Neuronal stem cell (in vitro differentiated cells): ENCODE measurements around the gene GCNA.

Source experiments
- DNase-seq: peaks from one replicate; pipeline ENCODE4 v3.0.0-alpha.2; 2013; ENCODE audit warnings: low spot score
- H2AFZ ChIP-seq: one replicate; pipeline ENCODE4 v1.6.1; 2013; ENCODE audit warnings: mild to moderate bottlenecking, low read length, inconsistent platforms
- H2AK5ac ChIP-seq: 2 replicates; pipeline ENCODE4 v1.6.1; 2013; ENCODE audit warnings: low read depth, mild to moderate bottlenecking, inconsistent platforms, low read length, moderate library complexity, mixed read lengths
- H2BK120ac ChIP-seq: 2 replicates; pipeline ENCODE4 v1.6.1; 2013; ENCODE audit warnings: low read depth, mild to moderate bottlenecking, inconsistent platforms, low read length, moderate library complexity, mixed read lengths
- H2BK12ac ChIP-seq: one replicate; pipeline ENCODE4 v1.6.1; 2013; ENCODE audit warnings: low read length, inconsistent platforms
- H2BK15ac ChIP-seq: 2 replicates; pipeline ENCODE4 v1.6.1; 2013; ENCODE audit warnings: mild to moderate bottlenecking, low read length, inconsistent platforms, mixed read lengths
- H2BK5ac ChIP-seq: one replicate; pipeline ENCODE4 v1.6.1; 2013; ENCODE audit warnings: inconsistent platforms, mild to moderate bottlenecking, low read length, moderate library complexity
- H3K14ac ChIP-seq: one replicate; pipeline ENCODE4 v1.6.1; 2013; ENCODE audit warnings: low read length, inconsistent platforms
- H3K18ac ChIP-seq: 2 replicates; pipeline ENCODE4 v1.6.1; 2013; ENCODE audit warnings: low read length, inconsistent platforms
- H3K23ac ChIP-seq: 2 replicates; pipeline ENCODE4 v1.6.1; 2013; ENCODE audit warnings: low read depth, mild to moderate bottlenecking, mixed read lengths, low read length, inconsistent platforms; ENCODE audit not compliant: poor library complexity
- H3K27ac ChIP-seq: replicated peaks from 3 replicates; pipeline ENCODE4 v1.5.1; 2013; ENCODE audit warnings: low read length, inconsistent platforms
- H3K27me3 ChIP-seq, 3 experiments: 2 replicates each; pipeline ENCODE4 v1.6.1; 2013; ENCODE audit warnings: low read length in 3 of 3, mild to moderate bottlenecking in 2 of 3, inconsistent platforms in 1 of 3, low read depth in 1 of 3, mixed read lengths in 1 of 3, moderate library complexity in 1 of 3; ENCODE audit not compliant: control insufficient read depth in 3 of 3, insufficient read depth in 3 of 3
- H3K36me3 ChIP-seq, 2 donors: replicated peaks in 1 of 2; 2 replicates each; pipeline ENCODE4 v1.6.1; 2013; ENCODE audit warnings: low read length in 2 of 2; ENCODE audit not compliant: control insufficient read depth in 2 of 2, insufficient read depth in 2 of 2
- H3K4ac ChIP-seq: 2 replicates; pipeline ENCODE4 v1.6.1; 2013; ENCODE audit warnings: inconsistent platforms, mild to moderate bottlenecking, low read length, moderate library complexity
- H3K4me1 ChIP-seq, 2 donors: 1 replicate in 1 of 2; 2 replicates in 1 of 2; pipeline ENCODE4 v1.6.1; 2013; ENCODE audit warnings: low read length in 2 of 2, low read depth in 1 of 2; ENCODE audit not compliant: control insufficient read depth in 2 of 2, insufficient read depth in 1 of 2
- H3K4me2 ChIP-seq: one replicate; pipeline ENCODE4 v1.6.1; 2013; ENCODE audit warnings: mild to moderate bottlenecking, low read length, inconsistent platforms; ENCODE audit not compliant: insufficient read depth, poor library complexity, severe bottlenecking
- H3K4me3 ChIP-seq, 2 donors: 2 replicates each; pipeline ENCODE4 v1.5.1; 2013; ENCODE audit warnings: low read length in 2 of 2, mild to moderate bottlenecking in 2 of 2, inconsistent platforms in 1 of 2, moderate library complexity in 1 of 2
- H3K79me1 ChIP-seq: one replicate; pipeline ENCODE4 v1.6.1; 2013; ENCODE audit warnings: low read depth, mild to moderate bottlenecking, inconsistent platforms, low read length, moderate library complexity
- H3K9ac ChIP-seq: one replicate; pipeline ENCODE4 v1.6.1; 2013; ENCODE audit warnings: mild to moderate bottlenecking, low read depth, low read length, inconsistent platforms; ENCODE audit not compliant: poor library complexity
- H3K9me3 ChIP-seq, 2 donors: replicated peaks in 1 of 2; 2 replicates each; pipeline versions ENCODE3 to v1.6.1; 2013; ENCODE audit warnings: low read length in 2 of 2, mild to moderate bottlenecking in 2 of 2, inconsistent platforms in 1 of 2, low read depth in 1 of 2, mixed read lengths in 1 of 2, moderate library complexity in 1 of 2; ENCODE audit not compliant: control insufficient read depth in 2 of 2, insufficient read depth in 1 of 2
- H4K8ac ChIP-seq: one replicate; pipeline ENCODE4 v1.6.1; 2013; ENCODE audit warnings: low read depth, mild to moderate bottlenecking, inconsistent platforms, low read length, moderate library complexity
- H4K91ac ChIP-seq: one replicate; pipeline ENCODE4 v1.6.1; 2013; ENCODE audit warnings: low read length, low read depth, mild to moderate bottlenecking, inconsistent platforms; ENCODE audit not compliant: poor library complexity
- WGBS, 2 donors: extraction: QIAGEN DNeasy Blood & Tissue Kit; methylation state at CpG; one replicate each; pipeline ENCODE4 v1.1.7; 2013; ENCODE audit warnings: missing lambda C conversion rate in 2 of 2, mixed read lengths in 1 of 2; ENCODE audit not compliant: insufficient read length in 2 of 2, insufficient replicate concordance in 1 of 2; ENCODE audit errors: extremely low coverage in 2 of 2; 5-methylcytosine and 5-hydroxymethylcytosine counted together

The GCNA gene

DNA sequence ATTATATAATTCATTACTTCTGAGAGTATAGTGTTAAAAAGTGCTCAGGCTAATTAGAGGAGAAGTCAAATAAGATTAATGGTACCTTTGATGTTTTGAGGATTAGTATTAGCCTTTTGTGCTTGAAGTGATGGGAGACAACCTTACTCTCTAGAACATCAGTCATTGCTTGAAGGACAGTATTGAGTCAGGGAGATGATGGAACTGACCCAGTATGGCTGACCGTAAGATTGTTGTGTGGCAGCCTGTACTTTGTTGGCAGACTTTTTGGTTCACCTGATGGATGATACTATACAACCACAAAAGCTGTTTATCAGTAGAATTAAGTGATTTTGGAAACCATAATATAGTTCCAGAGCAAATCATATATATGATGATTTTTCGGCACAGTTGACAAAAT, 35.4 kb upstream of the GCNA start:
- Histone ChIP-seq H3K14ac (no peak overlapping the region), H2AFZ (no peak overlapping the region), H2BK12ac (no peak overlapping the region), H4K8ac (no peak overlapping the region), H3K4me3 (no peak overlapping the region), H3K79me1 (peaks cover 1% of the 10 kb centered on the region), H3K9ac (no peak overlapping the region), H2BK5ac (no peak overlapping the region), H4K91ac (no peak overlapping the region), H3K4me1 (no peaks in the 10 kb centered on the region), H3K4ac (no peak overlapping the region), H3K36me3 (peaks cover 10 to 83% of the 10 kb centered on the region in 2 donors), H3K9me3 (no peaks in the 10 kb centered on the region), H3K27me3 (no peaks in the 10 kb centered on the region), H2BK120ac (no peak overlapping the region), H3K27ac (no peak overlapping the region), H3K4me2 (no peak overlapping the region), H3K23ac (no peak overlapping the region), H2AK5ac (no peak overlapping the region), H2BK15ac (no peak overlapping the region), H3K18ac (no peak overlapping the region)
- DNase-seq = no peak
- no CpG with 5 or more reads among the region's 2 CpGs for WGBS, 2 donors

DNA sequence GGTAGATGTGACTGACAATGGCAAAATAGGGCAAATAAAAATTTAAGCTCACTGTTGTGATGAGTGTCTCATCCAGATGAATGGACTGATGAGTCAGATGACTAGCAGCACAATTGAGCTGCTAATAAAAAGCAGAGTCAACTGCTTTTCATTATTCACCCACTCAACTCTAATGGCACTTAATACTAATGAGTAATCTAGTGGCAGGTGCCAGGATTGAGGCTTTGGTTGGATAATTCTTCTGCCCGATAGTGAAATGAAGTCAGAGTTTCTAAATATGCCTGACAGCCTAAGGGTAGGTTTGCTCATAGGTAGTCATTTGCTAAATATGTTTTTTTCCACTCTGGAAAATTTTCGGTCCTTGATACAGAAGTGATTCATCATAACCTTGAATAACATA, 34.9 kb upstream of the GCNA start:
- H2BK5ac ChIP-seq = no peak overlapping the region
- H3K9ac ChIP-seq = no peak overlapping the region
- no peak overlapping the region for H2BK120ac ChIP-seq
- H3K4me3 ChIP-seq = no peak overlapping the region
- WGBS, 2 donors = no CpG with 5 or more reads among the region's 2 CpGs
- H3K79me1 ChIP-seq = peaks cover 1% of the 10 kb centered on the region
- H3K9me3 ChIP-seq = no peaks in the 10 kb centered on the region
- no peak overlapping the region for H2AFZ ChIP-seq
- H3K4me1 ChIP-seq = no peaks in the 10 kb centered on the region
- no peak overlapping the region for H3K14ac ChIP-seq
- H2BK15ac ChIP-seq = no peak overlapping the region
- no peak overlapping the region for H3K4me2 ChIP-seq
- H4K8ac ChIP-seq = no peak overlapping the region
- H2BK12ac ChIP-seq = no peak overlapping the region
- H4K91ac ChIP-seq = no peak overlapping the region
- H3K27me3 ChIP-seq = no peaks in the 10 kb centered on the region
- no peak for DNase-seq
- H3K36me3 ChIP-seq = peaks cover 12 to 83% of the 10 kb centered on the region in 2 donors
- H3K23ac ChIP-seq = no peak overlapping the region
- H3K4ac ChIP-seq = no peak overlapping the region
- no peak overlapping the region for H3K18ac ChIP-seq
- H2AK5ac ChIP-seq = no peak overlapping the region
- no peak overlapping the region for H3K27ac ChIP-seq

DNA sequence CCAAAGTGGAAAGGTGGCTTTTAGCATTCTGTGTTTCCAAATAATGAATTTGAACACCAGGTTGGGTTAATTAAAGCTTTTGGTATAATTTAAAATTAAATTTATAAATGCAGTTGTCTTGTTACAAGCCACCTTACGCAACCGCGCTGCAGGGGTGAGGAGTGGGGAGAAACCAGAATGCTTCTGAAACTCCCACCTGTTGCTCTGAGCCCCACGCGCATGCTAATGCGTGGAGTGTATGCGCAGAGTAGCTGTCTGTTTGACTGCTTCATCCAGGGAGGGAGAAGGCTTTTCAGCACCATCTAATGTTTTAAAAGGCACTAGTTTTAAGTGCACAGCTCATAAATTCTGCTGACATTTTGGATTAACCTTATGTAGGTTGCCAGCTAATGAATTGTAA, 32.9 kb upstream of the GCNA start:
- no peak overlapping the region for H2BK15ac ChIP-seq
- H3K14ac ChIP-seq = no peak overlapping the region
- no peak overlapping the region for H2AK5ac ChIP-seq
- H2BK120ac ChIP-seq = no peak overlapping the region
- no peak overlapping the region for H3K4me3 ChIP-seq
- no peak overlapping the region for H2BK5ac ChIP-seq
- no CpG with 5 or more reads among the region's 7 CpGs for whole genome bisulfite sequencing, 2 donors
- H3K9me3 ChIP-seq = no peaks in the 10 kb centered on the region
- H4K8ac ChIP-seq = no peak overlapping the region
- H3K9ac ChIP-seq = no peak overlapping the region
- peaks cover 15 to 81% of the 10 kb centered on the region in 2 donors for H3K36me3 ChIP-seq
- no peak overlapping the region for H3K4me2 ChIP-seq
- no peak overlapping the region for H3K4ac ChIP-seq
- H3K27me3 ChIP-seq = no peaks in the 10 kb centered on the region
- H3K4me1 ChIP-seq = no peaks in the 10 kb centered on the region
- no peak overlapping the region for H2BK12ac ChIP-seq
- peaks cover 1% of the 10 kb centered on the region for H3K79me1 ChIP-seq
- no peak overlapping the region for H4K91ac ChIP-seq
- H3K27ac ChIP-seq = no peak overlapping the region
- no peak overlapping the region for H3K23ac ChIP-seq
- no peak overlapping the region for H3K18ac ChIP-seq
- DNase-seq = no peak
- no peak overlapping the region for H2AFZ ChIP-seq

DNA sequence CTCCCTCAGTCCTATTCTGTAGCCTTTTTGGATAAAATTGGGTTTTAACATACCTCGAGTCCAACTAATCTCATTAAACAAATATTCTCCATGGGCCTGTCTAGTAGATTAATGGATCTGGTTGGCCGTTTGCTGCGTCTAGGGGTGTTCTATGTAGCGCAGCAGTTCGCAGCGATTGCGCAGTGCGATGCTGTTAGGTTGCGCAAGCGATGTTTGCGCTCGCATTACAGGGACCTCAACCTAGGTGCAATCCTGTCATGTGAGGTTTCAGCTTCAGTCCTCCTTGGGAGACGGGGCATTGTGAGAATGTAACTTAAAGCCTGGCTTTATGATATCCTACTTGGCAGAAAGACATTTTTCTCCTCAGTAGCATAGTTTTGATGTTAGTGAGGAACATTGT, 31.4 kb upstream of the GCNA start:
- Histone ChIP-seq H3K9me3 (no peaks in the 10 kb centered on the region), H3K36me3 (peaks cover 15 to 88% of the 10 kb centered on the region in 2 donors), H3K23ac (no peak overlapping the region), H3K4me2 (no peak overlapping the region), H2AFZ (no peak overlapping the region), H4K91ac (no peak overlapping the region), H3K4me1 (no peaks in the 10 kb centered on the region), H2BK120ac (no peak overlapping the region), H3K4ac (no peak overlapping the region), H2BK15ac (no peak overlapping the region), H2BK12ac (no peak overlapping the region), H3K27ac (no peak overlapping the region), H2BK5ac (no peak overlapping the region), H3K18ac (no peak overlapping the region), H2AK5ac (no peak overlapping the region), H3K14ac (no peak overlapping the region), H3K79me1 (no peaks in the 10 kb centered on the region), H3K9ac (no peak overlapping the region), H4K8ac (no peak overlapping the region), H3K4me3 (no peak overlapping the region), H3K27me3 (no peaks in the 10 kb centered on the region)
- DNase-seq = no peak
- WGBS, 2 donors = no CpG with 5 or more reads among the region's 13 CpGs
